MCF 10A (cell line): Measurements from ENCODE around the gene MAP4. TPM values are rescaled to one million over a fixed set of nuclear protein-coding genes. Genes with fewer than 3 reads are reported as not detected.

Experiments
- BruUV-seq: library from RNA; stranded (reverse); fragments of 400-500 nt; replicated peaks from 2 replicates; lab custom pipeline; 2021; lab: Mats Ljungman, UMichigan
- CTCF ChIA-PET: fragments of 300-600 bp; sonication (Branson Sonifier 250); formaldehyde crosslinking; extraction: SDS; loops from one replicate; lab custom pipeline; 2021; ENCODE audit warnings: antibody characterized with exemption, inconsistent platforms; lab: Yijun Ruan, JAX
- POLR2A ChIA-PET: fragments of 300-600, 350-650 bp; sonication (Branson Sonifier 250); formaldehyde crosslinking; extraction: SDS; loops from one replicate; lab custom pipeline; 2020; ENCODE audit warnings: antibody characterized with exemption, inconsistent platforms; lab: Yijun Ruan, JAX
- DNase-seq: peaks from one replicate; pipeline ENCODE4 v3.0.0-alpha.2; 2018; ENCODE audit not compliant: unreplicated experiment
- H3K27ac Mint-ChIP-seq: one replicate; pipeline ENCODE4 v1.8.0; 2022; ENCODE audit warnings: mild to moderate bottlenecking, low read depth, mixed read lengths; ENCODE audit not compliant: unreplicated experiment
- H3K27me3 Mint-ChIP-seq: one replicate; pipeline ENCODE4 v1.8.0; 2022; ENCODE audit warnings: mixed read lengths; ENCODE audit not compliant: insufficient read depth, unreplicated experiment
- H3K36me3 Mint-ChIP-seq: one replicate; pipeline ENCODE4 v1.8.0; 2022; ENCODE audit warnings: mild to moderate bottlenecking, moderate library complexity, mixed read lengths; ENCODE audit not compliant: insufficient read depth, unreplicated experiment
- H3K4me1 Mint-ChIP-seq: one replicate; pipeline ENCODE4 v1.8.0; 2022; ENCODE audit warnings: mixed read lengths; ENCODE audit not compliant: insufficient read depth, unreplicated experiment
- H3K4me3 Mint-ChIP-seq: one replicate; pipeline ENCODE4 v1.8.0; 2022; ENCODE audit warnings: mild to moderate bottlenecking, moderate library complexity, mixed read lengths; ENCODE audit not compliant: unreplicated experiment
- H3K9me3 Mint-ChIP-seq: one replicate; pipeline ENCODE4 v1.8.0; 2022; ENCODE audit warnings: mixed read lengths; ENCODE audit not compliant: unreplicated experiment
- intact Hi-C: fragments of 100-400 bp; cut with micrococcal nuclease; formaldehyde crosslinking; loops from 2 replicates; pipeline ENCODE4 v1.14.1; 2022
- total RNA-seq: library from RNA; stranded (reverse); gene quantifications from 2 replicates; pipeline ENCODE4 v1.2.3, GENCODE V29; 2022
- TF ChIP-seq, protein P1 (sequence below): fragments of 200-600 bp; IDR thresholded peaks from one replicate; pipeline ENCODE4 v1.8.0; 2022; ENCODE audit warnings: antibody characterized with exemption, mild to moderate bottlenecking; ENCODE audit not compliant: unreplicated experiment

The MAP4 gene
- total RNA-seq, 1 experiment from 2014 or later: 217 TPM

DNA sequence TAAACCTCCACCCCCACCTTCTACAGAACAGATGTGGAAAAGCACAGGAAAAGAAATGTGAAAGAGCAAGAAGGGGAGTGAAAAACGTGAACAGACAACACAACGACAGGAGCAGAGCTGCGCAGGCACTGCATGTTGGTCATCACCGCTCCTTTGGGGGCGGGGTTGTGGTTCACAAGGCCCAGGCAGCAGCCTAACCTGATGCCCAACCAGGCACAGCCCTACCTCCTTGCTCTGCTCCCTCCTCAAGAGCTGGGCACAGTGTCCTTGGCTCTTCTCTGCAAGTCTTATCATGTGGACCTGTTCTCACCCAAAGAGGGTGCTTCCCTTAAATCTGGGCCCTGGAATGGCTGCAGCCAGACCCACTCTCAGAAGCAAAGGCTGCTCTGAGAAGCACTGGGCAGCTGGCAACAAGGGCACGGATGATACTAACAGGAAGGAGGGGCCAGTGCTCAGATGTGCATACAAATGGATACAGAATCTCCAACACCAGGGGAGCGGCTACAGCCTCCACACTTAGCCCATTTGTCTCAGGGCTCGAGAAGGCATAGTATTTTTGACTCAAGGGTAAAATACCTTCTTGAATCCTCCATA lies 148.7 kb downstream of the MAP4 start:
- H3K4me1 Mint-ChIP-seq: no peaks in the 10 kb centered on the region
- no peaks in the 10 kb centered on the region for H3K27me3 Mint-ChIP-seq
- peaks cover 77% of the 10 kb centered on the region for H3K36me3 Mint-ChIP-seq
- TF ChIP-seq, protein P1, sequence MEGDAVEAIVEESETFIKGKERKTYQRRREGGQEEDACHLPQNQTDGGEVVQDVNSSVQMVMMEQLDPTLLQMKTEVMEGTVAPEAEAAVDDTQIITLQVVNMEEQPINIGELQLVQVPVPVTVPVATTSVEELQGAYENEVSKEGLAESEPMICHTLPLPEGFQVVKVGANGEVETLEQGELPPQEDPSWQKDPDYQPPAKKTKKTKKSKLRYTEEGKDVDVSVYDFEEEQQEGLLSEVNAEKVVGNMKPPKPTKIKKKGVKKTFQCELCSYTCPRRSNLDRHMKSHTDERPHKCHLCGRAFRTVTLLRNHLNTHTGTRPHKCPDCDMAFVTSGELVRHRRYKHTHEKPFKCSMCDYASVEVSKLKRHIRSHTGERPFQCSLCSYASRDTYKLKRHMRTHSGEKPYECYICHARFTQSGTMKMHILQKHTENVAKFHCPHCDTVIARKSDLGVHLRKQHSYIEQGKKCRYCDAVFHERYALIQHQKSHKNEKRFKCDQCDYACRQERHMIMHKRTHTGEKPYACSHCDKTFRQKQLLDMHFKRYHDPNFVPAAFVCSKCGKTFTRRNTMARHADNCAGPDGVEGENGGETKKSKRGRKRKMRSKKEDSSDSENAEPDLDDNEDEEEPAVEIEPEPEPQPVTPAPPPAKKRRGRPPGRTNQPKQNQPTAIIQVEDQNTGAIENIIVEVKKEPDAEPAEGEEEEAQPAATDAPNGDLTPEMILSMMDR: no peak
- BruUV-seq: no TSS peak
- ChIA-PET CTCF (interaction anchor here (1.0 kb wide), 1 partner anchor 284 kb away, joined by 3 read pairs; no protein-coding TSS in a partner anchor), POLR2A (interaction anchor here (0.7 to 0.9 kb wide), 2 partner anchors 54 to 273 kb away, joined by 3 read pairs; no protein-coding TSS in a partner anchor)
- H3K9me3 Mint-ChIP-seq: no peaks in the 10 kb centered on the region
- DNase-seq: no peak
- H3K4me3 Mint-ChIP-seq: no peak overlapping the region
- intact Hi-C loops: no loop called here
- H3K27ac Mint-ChIP-seq: no peak overlapping the region

GRCh38 chr3:47865192-47865591 lies 151.0 kb downstream of the MAP4 start:
- H3K9me3 Mint-ChIP-seq: no peaks in the 10 kb centered on the region
- peaks cover 90% of the 10 kb centered on the region for H3K36me3 Mint-ChIP-seq
- no peaks in the 10 kb centered on the region for H3K4me1 Mint-ChIP-seq
- intact Hi-C loops: no loop called here
- H3K27me3 Mint-ChIP-seq: no peaks in the 10 kb centered on the region
- POLR2A ChIA-PET: no interaction called here
- CTCF ChIA-PET: interaction anchor here (0.6 to 0.9 kb wide), 2 partner anchors 10 to 219 kb away, joined by 3 read pairs; no protein-coding TSS in a partner anchor
- no peak for DNase-seq
- TF ChIP-seq, protein P1: no peak
- no TSS peak for BruUV-seq
- H3K4me3 Mint-ChIP-seq: no peak overlapping the region
- H3K27ac Mint-ChIP-seq: no peak overlapping the region

- no peak overlapping the region for H3K4me3 Mint-ChIP-seq
- H3K9me3 Mint-ChIP-seq: no peaks in the 10 kb centered on the region
- H3K27ac Mint-ChIP-seq: no peak overlapping the region
- CTCF ChIA-PET: interaction anchor here (0.6 to 0.7 kb wide), 2 partner anchors 14 to 288 kb away, joined by 3 to 4 read pairs; no protein-coding TSS in a partner anchor
- H3K4me1 Mint-ChIP-seq: no peaks in the 10 kb centered on the region
- no peak for DNase-seq
- no TSS peak for BruUV-seq
- TF ChIP-seq, protein P1: no peak
- intact Hi-C loops: no loop called here
- H3K27me3 Mint-ChIP-seq: no peaks in the 10 kb centered on the region
- POLR2A ChIA-PET: no interaction called here
- H3K36me3 Mint-ChIP-seq: peaks cover 88% of the 10 kb centered on the region
These were observed 152.7 kb downstream of the MAP4 start for GRCh38 chr3:47863391-47864128.

GRCh38 chr3:47859956-47860605 lies 156.1 kb downstream of the MAP4 start:
- ChIA-PET POLR2A (interaction anchor here (1.0 kb wide), 1 partner anchor 16 kb away, joined by 3 read pairs; no protein-coding TSS in a partner anchor), CTCF (interaction anchor here (0.6 to 0.7 kb wide), 2 partner anchors 10 to 16 kb away, joined by 3 to 4 read pairs; no protein-coding TSS in a partner anchor)
- no peak for DNase-seq
- TF ChIP-seq, protein P1: no peak
- Mint-ChIP-seq H3K9me3 (no peaks in the 10 kb centered on the region), H3K27me3 (no peaks in the 10 kb centered on the region), H3K4me3 (no peak overlapping the region), H3K27ac (no peak overlapping the region), H3K4me1 (no peaks in the 10 kb centered on the region), H3K36me3 (peaks cover 87% of the 10 kb centered on the region)
- no TSS peak for BruUV-seq
- intact Hi-C loops: no loop called here
